ENCODE results near the gene NFATC2. TPM values are rescaled to one million over a fixed set of nuclear protein-coding genes. Genes with fewer than 3 reads are reported as not detected.

NFATC2 gene
- total RNA-seq, 1 experiment from 2014 or later, result 0.61 TPM

DNA sequence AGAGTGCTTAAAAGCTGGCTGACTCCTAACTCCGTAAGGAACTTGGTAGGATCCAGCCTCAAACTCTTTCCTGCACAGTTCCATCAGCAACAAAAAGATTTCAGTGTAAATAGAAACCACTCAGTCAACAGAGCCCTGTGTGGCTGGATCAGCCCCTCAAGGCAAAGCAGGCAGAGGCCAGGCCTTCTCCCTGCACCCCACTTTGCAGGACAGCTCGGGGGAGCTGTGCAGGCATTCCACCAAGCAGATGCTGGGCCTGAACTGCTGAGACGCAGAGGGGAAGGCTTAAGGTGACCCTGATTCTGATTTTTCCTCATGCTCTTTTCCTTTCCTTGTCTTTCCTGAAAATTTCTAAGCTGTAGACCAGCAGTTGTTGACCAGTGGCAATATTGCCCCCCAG, 91.5 kb downstream of the NFATC2 start:
- no peaks in the 10 kb centered on the region for H3K23me2 ChIP-seq (ENCODE audit: insufficient read length, low read depth, low read length, poor library complexity, severe bottlenecking)
- H4K8ac ChIP-seq (replicated peaks; ENCODE audit: insufficient read length, low read depth, low read length), result no peak overlapping the region
- H2BK12ac ChIP-seq (ENCODE audit: insufficient read length, low read depth, low read length), result no peak overlapping the region
- no peak overlapping the region for H3K14ac ChIP-seq (ENCODE audit: insufficient read depth, low read length)
- no peaks in the 10 kb centered on the region for H3K4me1 ChIP-seq (ENCODE audit: insufficient read depth, low read length)
- no peak overlapping the region for H4K5ac ChIP-seq (ENCODE audit: insufficient read length, low read depth, low read length)
- H3K18ac ChIP-seq (ENCODE audit: insufficient read length, low read depth, low read length), result no peak overlapping the region
- H2BK20ac ChIP-seq (ENCODE audit: low read depth, low read length, poor library complexity, severe bottlenecking), result no peak overlapping the region
- no peaks in the 10 kb centered on the region for H3K27me3 ChIP-seq (ENCODE audit: insufficient read depth, low read length)
- H3K9ac ChIP-seq (ENCODE audit: extremely low read depth, insufficient read length, low read length), result no peak overlapping the region
- H3K4me3 Mint-ChIP-seq, result no peak overlapping the region
- WGBS (ENCODE audit: extremely low coverage, insufficient read length, low lambda C conversion rate), result no CpG with 5 or more reads among the region's 3 CpGs
- TF ChIP-seq, protein P1, sequence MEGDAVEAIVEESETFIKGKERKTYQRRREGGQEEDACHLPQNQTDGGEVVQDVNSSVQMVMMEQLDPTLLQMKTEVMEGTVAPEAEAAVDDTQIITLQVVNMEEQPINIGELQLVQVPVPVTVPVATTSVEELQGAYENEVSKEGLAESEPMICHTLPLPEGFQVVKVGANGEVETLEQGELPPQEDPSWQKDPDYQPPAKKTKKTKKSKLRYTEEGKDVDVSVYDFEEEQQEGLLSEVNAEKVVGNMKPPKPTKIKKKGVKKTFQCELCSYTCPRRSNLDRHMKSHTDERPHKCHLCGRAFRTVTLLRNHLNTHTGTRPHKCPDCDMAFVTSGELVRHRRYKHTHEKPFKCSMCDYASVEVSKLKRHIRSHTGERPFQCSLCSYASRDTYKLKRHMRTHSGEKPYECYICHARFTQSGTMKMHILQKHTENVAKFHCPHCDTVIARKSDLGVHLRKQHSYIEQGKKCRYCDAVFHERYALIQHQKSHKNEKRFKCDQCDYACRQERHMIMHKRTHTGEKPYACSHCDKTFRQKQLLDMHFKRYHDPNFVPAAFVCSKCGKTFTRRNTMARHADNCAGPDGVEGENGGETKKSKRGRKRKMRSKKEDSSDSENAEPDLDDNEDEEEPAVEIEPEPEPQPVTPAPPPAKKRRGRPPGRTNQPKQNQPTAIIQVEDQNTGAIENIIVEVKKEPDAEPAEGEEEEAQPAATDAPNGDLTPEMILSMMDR (conservative IDR thresholded peaks at IDR 0.05), result no peak
- H3K4me2 ChIP-seq (ENCODE audit: insufficient read depth, insufficient read length, low read length), result no peak overlapping the region
- no peaks in the 10 kb centered on the region for H3K79me2 ChIP-seq (ENCODE audit: insufficient read depth, low read length)
- no peaks in the 10 kb centered on the region for H3K79me1 ChIP-seq (ENCODE audit: insufficient read depth, low read depth, low read length, poor library complexity, severe bottlenecking)
- no peak overlapping the region for H3K23ac ChIP-seq (ENCODE audit: insufficient read length, low read depth, low read length)
- no peak for DNase-seq
- H3K27ac ChIP-seq (ENCODE audit: insufficient read length, low read depth, low read length), result no peak overlapping the region
- no peaks in the 10 kb centered on the region for H3K9me3 ChIP-seq (ENCODE audit: control insufficient read depth, low read depth, low read length)
- H3K4ac ChIP-seq (ENCODE audit: low read depth, low read length), result no peak overlapping the region
- H2BK5ac ChIP-seq (ENCODE audit: insufficient read length, low read length), result no peak overlapping the region
- H4K20me1 ChIP-seq (ENCODE audit: control insufficient read depth, insufficient read depth, insufficient read length), result no peaks in the 10 kb centered on the region
- H3K27ac Mint-ChIP-seq, result no peak overlapping the region
- peaks cover 2% of the 10 kb centered on the region for H3K27me3 Mint-ChIP-seq (ENCODE audit: low read depth)
- no peak overlapping the region for H2AFZ ChIP-seq (ENCODE audit: low read length)
- H3K56ac ChIP-seq (ENCODE audit: insufficient read length, low read depth, low read length), result no peak overlapping the region
- no peak overlapping the region for H2BK120ac ChIP-seq (ENCODE audit: low read depth, low read length, poor library complexity, severe bottlenecking)
- peaks cover 0 to 5% (median 0%) of the 10 kb centered on the region in 3 experiments; a peak in 2 of 7 replicates for H3K36me3 Mint-ChIP-seq (ENCODE audit: insufficient read depth in 1 of 3, low read depth in 3 of 3)
- H4K91ac ChIP-seq (ENCODE audit: insufficient read length, low read depth, low read length), result no peak overlapping the region
- no peak overlapping the region for H2AK5ac ChIP-seq (ENCODE audit: insufficient read length, low read length)
- no peak overlapping the region for H2BK15ac ChIP-seq (ENCODE audit: low read depth, low read length)
- H3K9me3 Mint-ChIP-seq, result no peaks in the 10 kb centered on the region; a peak in 1 of 5 replicates
- peaks cover 13 to 15% of the 10 kb centered on the region in 2 experiments for H3K4me1 Mint-ChIP-seq
- no peak overlapping the region for H3T11ph ChIP-seq (ENCODE audit: low read length)
